IMR-90 (cell line): Measurements from ENCODE around the gene TARBP2. TPM values are rescaled to one million over a fixed set of nuclear protein-coding genes. Genes with fewer than 3 reads are reported as not detected.

ENCODE experiments used
- ATAC-seq: fragments of 200-7000 bp; cut with Tn5 transposase; 2 replicates; pipeline ENCODE4 v1.9.1; 2020; ENCODE audit warnings: low read depth, mild to moderate bottlenecking, moderate library complexity
- BruUV-seq: library from RNA; stranded (reverse); fragments of 400-500 nt; replicated peaks from 2 replicates; lab custom pipeline; 2021; lab: Mats Ljungman, UMichigan
- CTCF ChIA-PET: fragments of 300-600 bp; formaldehyde crosslinking; extraction: SDS; loops from one replicate; lab custom pipeline; 2021; ENCODE audit warnings: antibody characterized with exemption; lab: Yijun Ruan, JAX
- POLR2A ChIA-PET: fragments of 300-600 bp; sonication (Branson Sonifier 250); formaldehyde crosslinking; loops from one replicate; lab custom pipeline; 2022; ENCODE audit warnings: antibody characterized with exemption; ENCODE audit not compliant: unreplicated experiment; lab: Charles Lee
- DNase-seq: peaks from one replicate; pipeline ENCODE4 v3.0.0; 2013
- H2AFZ ChIP-seq: replicated peaks from 2 replicates; pipeline ENCODE3; 2013; ENCODE audit warnings: low read length, mild to moderate bottlenecking; ENCODE audit not compliant: poor library complexity
- H2AK5ac ChIP-seq: 2 replicates; pipeline ENCODE4 v1.6.1; 2013; ENCODE audit warnings: low read depth, low read length, inconsistent platforms
- H2AK9ac ChIP-seq: replicated peaks from 2 replicates; pipeline ENCODE3; 2013; ENCODE audit warnings: mild to moderate bottlenecking, low read depth, low read length, moderate library complexity; ENCODE audit not compliant: poor library complexity
- H2BK120ac ChIP-seq: 2 replicates; pipeline ENCODE4 v1.6.1; 2013; ENCODE audit warnings: low read depth, low read length, inconsistent platforms
- H2BK15ac ChIP-seq: 3 replicates; pipeline ENCODE4 v1.6.1; 2013; ENCODE audit warnings: low read depth, low read length, inconsistent platforms
- H2BK20ac ChIP-seq: 2 replicates; pipeline ENCODE4 v1.6.1; 2013; ENCODE audit warnings: low read depth, mild to moderate bottlenecking, inconsistent platforms, low read length, moderate library complexity
- H2BK5ac ChIP-seq: 2 replicates; pipeline ENCODE4 v1.6.1; 2013; ENCODE audit warnings: mild to moderate bottlenecking, low read depth, low read length, inconsistent platforms; ENCODE audit not compliant: poor library complexity, severe bottlenecking
- H3K14ac ChIP-seq: replicated peaks from 2 replicates; pipeline ENCODE4 v1.6.1; 2013; ENCODE audit warnings: low read depth, low read length, inconsistent platforms
- H3K18ac ChIP-seq: 2 replicates; pipeline ENCODE4 v1.6.1; 2013; ENCODE audit warnings: low read depth, low read length, control low read depth
- H3K23ac ChIP-seq: 2 replicates; pipeline ENCODE4 v1.6.1; 2013; ENCODE audit warnings: low read depth, low read length, inconsistent platforms
- H3K27ac ChIP-seq: 2 replicates; pipeline ENCODE4 v1.5.1; 2013; ENCODE audit warnings: mild to moderate bottlenecking, control low read depth, low read length; ENCODE audit not compliant: insufficient read depth
- H3K27me3 ChIP-seq: 2 replicates; pipeline ENCODE4 v1.6.1; 2013; ENCODE audit warnings: low read length; ENCODE audit not compliant: control insufficient read depth, insufficient read depth
- H3K36me3 ChIP-seq: 2 replicates; pipeline ENCODE4 v1.6.1; 2013; ENCODE audit warnings: low read length, mixed read lengths; ENCODE audit not compliant: control insufficient read depth, insufficient read depth
- H3K4ac ChIP-seq: 2 replicates; pipeline ENCODE4 v1.6.1; 2013; ENCODE audit warnings: low read depth, low read length, inconsistent platforms
- H3K4me1 ChIP-seq: 2 replicates; pipeline ENCODE4 v1.6.1; 2013; ENCODE audit warnings: low read length, mixed read lengths; ENCODE audit not compliant: control insufficient read depth, insufficient read depth
- H3K4me2 ChIP-seq: 2 replicates; pipeline ENCODE4 v1.6.1; 2013; ENCODE audit warnings: low read depth, mild to moderate bottlenecking, control low read depth, low read length, moderate library complexity
- H3K4me3 ChIP-seq: 2 replicates; pipeline ENCODE4 v1.5.1; 2013; ENCODE audit warnings: low read depth, mild to moderate bottlenecking, control low read depth, low read length, moderate library complexity; ENCODE audit not compliant: insufficient read depth
- H3K56ac ChIP-seq: 2 replicates; pipeline ENCODE4 v1.6.1; 2013; ENCODE audit warnings: low read length, inconsistent platforms; ENCODE audit not compliant: insufficient read depth; ENCODE audit errors: extremely low read depth
- H3K79me1 ChIP-seq, 2 experiments: 2 replicates each; pipeline ENCODE4 v1.6.1; 2013; ENCODE audit warnings: low read length in 2 of 2, inconsistent platforms in 1 of 2, low read depth in 1 of 2
- H3K9ac ChIP-seq: 2 replicates; pipeline ENCODE4 v1.6.1; 2013; ENCODE audit warnings: low read depth, low read length, control low read depth
- H3K9me1 ChIP-seq: 2 replicates; pipeline ENCODE4 v1.6.1; 2013; ENCODE audit warnings: low read length, inconsistent platforms; ENCODE audit not compliant: insufficient read depth
- H3K9me3 ChIP-seq: 2 replicates; pipeline ENCODE4 v1.6.1; 2013; ENCODE audit warnings: low read length; ENCODE audit not compliant: control insufficient read depth, insufficient read depth
- H4K20me1 ChIP-seq: 2 replicates; pipeline ENCODE4 v1.6.1; 2013; ENCODE audit warnings: low read length, inconsistent platforms; ENCODE audit not compliant: insufficient read depth
- H4K5ac ChIP-seq: 2 replicates; pipeline ENCODE4 v1.6.1; 2013; ENCODE audit warnings: mild to moderate bottlenecking, low read depth, low read length, control low read depth
- H4K8ac ChIP-seq, 2 experiments: 2 replicates each; pipeline ENCODE4 v1.6.1; 2013; ENCODE audit warnings: low read depth in 2 of 2, low read length in 2 of 2, control low read depth in 1 of 2, inconsistent platforms in 1 of 2
- H4K91ac ChIP-seq: 2 replicates; pipeline ENCODE4 v1.6.1; 2013; ENCODE audit warnings: low read depth, low read length, inconsistent platforms; ENCODE audit not compliant: insufficient read depth
- BHLHE40 ChIP-seq: fragments of 150-350 bp; IDR thresholded peaks from 2 replicates; pipeline ENCODE4 v1.6.1; 2016; ENCODE audit warnings: mild to moderate bottlenecking, low read depth, low read length
- CEBPB ChIP-seq: IDR thresholded peaks from 2 replicates; pipeline ENCODE4 v1.6.1; 2012; ENCODE audit warnings: low read depth, low read length, improper control_type of control experiment
- CHD1 ChIP-seq: IDR thresholded peaks from 2 replicates; pipeline ENCODE4 v1.6.1; 2012; ENCODE audit warnings: low read depth, low read length, improper control_type of control experiment
- FOS ChIP-seq: fragments of 150-350 bp; IDR thresholded peaks from 2 replicates; pipeline ENCODE4 v1.6.1; 2016; ENCODE audit warnings: low read depth, low read length
- MAFK ChIP-seq: IDR thresholded peaks from 2 replicates; pipeline ENCODE4 v1.6.1; 2012; ENCODE audit warnings: low read depth, low read length, improper control_type of control experiment
- MAZ ChIP-seq: IDR thresholded peaks from 2 replicates; pipeline ENCODE4 v1.6.1; 2012; ENCODE audit warnings: low read depth, mild to moderate bottlenecking, low read length, improper control_type of control experiment, moderate library complexity, borderline replicate concordance
- MXI1 ChIP-seq: IDR thresholded peaks from 2 replicates; pipeline ENCODE4 v1.6.1; 2012; ENCODE audit warnings: low read depth, mild to moderate bottlenecking, low read length, moderate library complexity, borderline replicate concordance
- NFE2L2 ChIP-seq: fragments of 150-350 bp; IDR thresholded peaks from 2 replicates; pipeline ENCODE4 v1.6.1; 2016; ENCODE audit warnings: low read depth, mild to moderate bottlenecking, low read length
- POLR2A ChIP-seq: IDR thresholded peaks from 2 replicates; pipeline ENCODE4 v1.6.1; 2012; ENCODE audit warnings: mild to moderate bottlenecking, low read depth, low read length
- RAD21 ChIP-seq: IDR thresholded peaks from 2 replicates; pipeline ENCODE4 v1.6.1; 2012; ENCODE audit warnings: low read length, improper control_type of control experiment
- RCOR1 ChIP-seq: IDR thresholded peaks from 2 replicates; pipeline ENCODE4 v1.6.1; 2012; ENCODE audit warnings: mild to moderate bottlenecking, low read length, improper control_type of control experiment; ENCODE audit not compliant: insufficient replicate concordance
- RFX5 ChIP-seq: IDR thresholded peaks from 2 replicates; pipeline ENCODE4 v1.8.0; 2012; ENCODE audit warnings: low read depth, mild to moderate bottlenecking, low read length, moderate library complexity
- SMC3 ChIP-seq: fragments of 150-350 bp; IDR thresholded peaks from 2 replicates; pipeline ENCODE4 v1.6.1; 2016; ENCODE audit warnings: low read depth, mild to moderate bottlenecking, antibody characterized with exemption, low read length, moderate library complexity
- USF2 ChIP-seq: fragments of 150-350 bp; IDR thresholded peaks from 2 replicates; pipeline ENCODE4 v1.6.1; 2017; ENCODE audit warnings: mild to moderate bottlenecking, antibody characterized with exemption, low read length, low read depth
- WGBS, 2 experiments: methylation state at CpG; one replicate each; pipeline versions ENCODE4 v1.1.5 to v1.1.7; 2013; ENCODE audit warnings: missing lambda C conversion rate in 2 of 2; ENCODE audit not compliant: insufficient read length in 1 of 2; ENCODE audit errors: extremely low coverage in 2 of 2; 5-methylcytosine and 5-hydroxymethylcytosine counted together
- dilution Hi-C: fragments of 300-500 bp; cut with HindIII; formaldehyde crosslinking; loops from one replicate; pipeline ENCODE4 v1.14.3; 2018; ENCODE audit warnings: low sequenced_read_pairs; ENCODE audit not compliant: unreplicated experiment
- in situ Hi-C: fragments of 300-500 bp; cut with MboI; formaldehyde crosslinking; loops from 3 replicates; pipeline ENCODE4 v1.14.3; 2019; ENCODE audit warnings: low sequenced_read_pairs, inconsistent platforms, mixed read lengths
- intact Hi-C: fragments of 100-400 bp; cut with micrococcal nuclease; formaldehyde crosslinking; loops from 2 replicates; pipeline ENCODE4 v1.10.0; 2022
- polyA plus RNA-seq, 3 experiments: library from polyadenylated mRNA; depleted of rRNA; stranded (reverse); fragments of >200 nt; gene quantifications; 2 replicates each; pipeline ENCODE4 v1.2.3, GENCODE V29; 2012; ENCODE audit warnings: low replicate concordance in 1 of 3
- total RNA-seq: library from RNA; depleted of rRNA; stranded (reverse); fragments of >200 nt; gene quantifications from 2 replicates; pipeline ENCODE4 v1.2.3, GENCODE V29; 2012
- TF ChIP-seq, protein P1 (sequence below): fragments of 150-350 bp; IDR thresholded peaks from 2 replicates; pipeline ENCODE4 v1.6.1; 2016; ENCODE audit warnings: low read depth, mild to moderate bottlenecking, low read length, moderate library complexity, borderline replicate concordance
- TF ChIP-seq, protein P2 (sequence below): conservative IDR thresholded peaks from 2 replicates; pipeline ENCODE4 v1.5.1; 2012; ENCODE audit warnings: mild to moderate bottlenecking, low read depth, low read length, improper control_type of control experiment

The TARBP2 gene
- total and polyA plus RNA-seq, 2 of the 4 experiments (the other 2 are of a cell fraction): 27.4 to 46.1 TPM

GRCh38 chr12:53461591-53461990 is 39.5 kb upstream of the TARBP2 start:
- no peaks in the 10 kb centered on the region for H3K9me1 ChIP-seq
- no peak overlapping the region for H2BK120ac ChIP-seq
- H3K27ac ChIP-seq: no peak overlapping the region
- H3K36me3 ChIP-seq: peaks cover 83% of the 10 kb centered on the region
- CTCF ChIA-PET: no interaction called here
- H3K9ac ChIP-seq: no peak overlapping the region
- H4K8ac ChIP-seq: no peak overlapping the region
- ATAC-seq (no peak), DNase-seq (no peak)
- H2BK15ac ChIP-seq: no peak overlapping the region
- H3K23ac ChIP-seq: no peak overlapping the region
- no peak overlapping the region for H2BK5ac ChIP-seq
- WGBS, 2 experiments: 83% methylated on average over 2 of the region's 8 CpGs; no CpG with 5 or more reads in 1 of the 2 experiments
- no peak overlapping the region for H4K5ac ChIP-seq
- H4K20me1 ChIP-seq: peaks cover 96% of the 10 kb centered on the region
- H3K4me1 ChIP-seq: peaks cover 8% of the 10 kb centered on the region
- H2AK9ac ChIP-seq: no peak overlapping the region
- TF ChIP-seq CEBPB (no peak), CHD1 (no peak), FOS (no peak), NFE2L2 (no peak), SMC3 (no peak), MXI1 (no peak), RFX5 (no peak), USF2 (no peak), BHLHE40 (no peak), RCOR1 (no peak), MAZ (no peak), RAD21 (no peak), POLR2A (no peak), MAFK (no peak)
- TF ChIP-seq, protein P1, sequence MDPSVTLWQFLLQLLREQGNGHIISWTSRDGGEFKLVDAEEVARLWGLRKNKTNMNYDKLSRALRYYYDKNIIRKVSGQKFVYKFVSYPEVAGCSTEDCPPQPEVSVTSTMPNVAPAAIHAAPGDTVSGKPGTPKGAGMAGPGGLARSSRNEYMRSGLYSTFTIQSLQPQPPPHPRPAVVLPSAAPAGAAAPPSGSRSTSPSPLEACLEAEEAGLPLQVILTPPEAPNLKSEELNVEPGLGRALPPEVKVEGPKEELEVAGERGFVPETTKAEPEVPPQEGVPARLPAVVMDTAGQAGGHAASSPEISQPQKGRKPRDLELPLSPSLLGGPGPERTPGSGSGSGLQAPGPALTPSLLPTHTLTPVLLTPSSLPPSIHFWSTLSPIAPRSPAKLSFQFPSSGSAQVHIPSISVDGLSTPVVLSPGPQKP: no peak
- TF ChIP-seq, protein P2, sequence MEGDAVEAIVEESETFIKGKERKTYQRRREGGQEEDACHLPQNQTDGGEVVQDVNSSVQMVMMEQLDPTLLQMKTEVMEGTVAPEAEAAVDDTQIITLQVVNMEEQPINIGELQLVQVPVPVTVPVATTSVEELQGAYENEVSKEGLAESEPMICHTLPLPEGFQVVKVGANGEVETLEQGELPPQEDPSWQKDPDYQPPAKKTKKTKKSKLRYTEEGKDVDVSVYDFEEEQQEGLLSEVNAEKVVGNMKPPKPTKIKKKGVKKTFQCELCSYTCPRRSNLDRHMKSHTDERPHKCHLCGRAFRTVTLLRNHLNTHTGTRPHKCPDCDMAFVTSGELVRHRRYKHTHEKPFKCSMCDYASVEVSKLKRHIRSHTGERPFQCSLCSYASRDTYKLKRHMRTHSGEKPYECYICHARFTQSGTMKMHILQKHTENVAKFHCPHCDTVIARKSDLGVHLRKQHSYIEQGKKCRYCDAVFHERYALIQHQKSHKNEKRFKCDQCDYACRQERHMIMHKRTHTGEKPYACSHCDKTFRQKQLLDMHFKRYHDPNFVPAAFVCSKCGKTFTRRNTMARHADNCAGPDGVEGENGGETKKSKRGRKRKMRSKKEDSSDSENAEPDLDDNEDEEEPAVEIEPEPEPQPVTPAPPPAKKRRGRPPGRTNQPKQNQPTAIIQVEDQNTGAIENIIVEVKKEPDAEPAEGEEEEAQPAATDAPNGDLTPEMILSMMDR: no peak
- H3K14ac ChIP-seq: no peak overlapping the region
- dilution Hi-C loops (no loop called here), in situ Hi-C loops (no loop called here), intact Hi-C loops (no loop called here)
- no peak overlapping the region for H3K18ac ChIP-seq
- POLR2A ChIA-PET: interaction anchor here (0.6 kb wide), 1 partner anchor 566 kb away, joined by 7 read pairs; no protein-coding TSS in a partner anchor
- peaks cover 48 to 81% of the 10 kb centered on the region in 2 experiments for H3K79me1 ChIP-seq
- H4K91ac ChIP-seq: no peak overlapping the region
- no peaks in the 10 kb centered on the region for H3K9me3 ChIP-seq
- H3K27me3 ChIP-seq: no peaks in the 10 kb centered on the region
- H2AK5ac ChIP-seq: no peak overlapping the region
- no peak overlapping the region for H3K56ac ChIP-seq
- H3K4ac ChIP-seq: no peak overlapping the region
- no peak overlapping the region for H3K4me3 ChIP-seq
- H2AFZ ChIP-seq: no peak overlapping the region
- no peak overlapping the region for H3K4me2 ChIP-seq
- H2BK20ac ChIP-seq: no peak overlapping the region
- no TSS peak for BruUV-seq
